Esophagus (tissue), 2 donors: Measurements from ENCODE around the gene DLG5. TPM values are rescaled to one million over a fixed set of nuclear protein-coding genes. Genes with fewer than 3 reads are reported as not detected.

Source experiments
- H3K27ac ChIP-seq, 2 donors: one replicate each; pipeline ENCODE4 v1.5.1; 2013; ENCODE audit warnings: low read depth in 2 of 2, mild to moderate bottlenecking in 2 of 2, inconsistent platforms in 1 of 2, low read length in 1 of 2, moderate library complexity in 1 of 2
- H3K27me3 ChIP-seq, 2 donors: one replicate each; pipeline ENCODE4 v1.6.1; 2013; ENCODE audit warnings: low read length in 2 of 2, control low read depth in 1 of 2, mild to moderate bottlenecking in 1 of 2; ENCODE audit not compliant: insufficient read depth in 2 of 2, control insufficient read depth in 1 of 2
- H3K36me3 ChIP-seq, 2 donors: one replicate each; pipeline ENCODE4 v1.6.1; 2013; ENCODE audit warnings: low read length in 1 of 2; ENCODE audit not compliant: control insufficient read depth in 2 of 2, insufficient read depth in 2 of 2
- H3K4me1 ChIP-seq, 2 donors: one replicate each; pipeline ENCODE4 v1.6.1; 2013; ENCODE audit warnings: low read length in 1 of 2; ENCODE audit not compliant: control insufficient read depth in 2 of 2, insufficient read depth in 2 of 2
- H3K4me3 ChIP-seq, 2 donors: one replicate each; pipeline ENCODE4 v1.5.1; 2013; ENCODE audit warnings: low read length in 2 of 2, mild to moderate bottlenecking in 2 of 2, low read depth in 1 of 2, moderate library complexity in 1 of 2
- H3K9me3 ChIP-seq, 2 donors: one replicate each; pipeline ENCODE4 v1.6.1; 2013; ENCODE audit warnings: mild to moderate bottlenecking in 2 of 2, low read depth in 1 of 2, low read length in 1 of 2, moderate library complexity in 1 of 2; ENCODE audit not compliant: control insufficient read depth in 2 of 2, insufficient read depth in 1 of 2
- WGBS, 2 donors: extraction: QIAGEN DNeasy Blood & Tissue Kit; methylation state at CpG; one replicate each; pipeline ENCODE4 v1.1.7; 2013; 5-methylcytosine and 5-hydroxymethylcytosine counted together
- polyA plus RNA-seq, 2 donors: library from polyadenylated mRNA; stranded (reverse); fragments of 200-250 nt; gene quantifications; one replicate each; pipeline ENCODE4 v1.2.3, GENCODE V29; 2013
- donor health status: healthy with polysubstance abuse.
- donor health status: Bipolar disorder and iron deficiency.

Gene DLG5
- polyA plus RNA-seq, 2 donors, result 13.9 to 17.4 TPM

DNA sequence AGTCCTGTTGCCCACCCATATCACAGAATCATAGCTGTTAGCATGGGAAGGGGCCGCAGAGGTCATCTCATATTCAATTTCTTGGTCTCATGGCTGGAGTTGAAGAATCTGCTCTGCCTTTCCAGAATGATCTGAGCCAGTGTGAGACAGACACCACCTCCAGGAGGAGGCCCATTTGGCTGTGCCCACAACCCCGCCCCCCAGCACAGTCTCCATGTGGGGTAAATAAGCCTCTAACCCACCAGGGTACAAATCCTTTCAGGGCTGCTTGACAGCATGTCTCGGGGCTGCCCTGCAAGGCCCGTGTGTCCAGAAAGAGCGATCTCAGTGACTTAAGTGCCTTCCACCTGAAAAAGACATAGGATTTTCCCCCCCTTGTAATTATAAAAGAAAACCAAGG is 137.5 kb downstream of the DLG5 start:
- Histone ChIP-seq H3K9me3 (no peaks in the 10 kb centered on the region), H3K27ac (no peak overlapping the region), H3K36me3 (peaks cover 13 to 33% of the 10 kb centered on the region in 2 donors), H3K4me1 (no peaks in the 10 kb centered on the region), H3K27me3 (no peaks in the 10 kb centered on the region), H3K4me3 (no peak overlapping the region)
- WGBS, 2 donors, result 96 to 97% methylated on average over 5 of the region's 5 CpGs

DNA sequence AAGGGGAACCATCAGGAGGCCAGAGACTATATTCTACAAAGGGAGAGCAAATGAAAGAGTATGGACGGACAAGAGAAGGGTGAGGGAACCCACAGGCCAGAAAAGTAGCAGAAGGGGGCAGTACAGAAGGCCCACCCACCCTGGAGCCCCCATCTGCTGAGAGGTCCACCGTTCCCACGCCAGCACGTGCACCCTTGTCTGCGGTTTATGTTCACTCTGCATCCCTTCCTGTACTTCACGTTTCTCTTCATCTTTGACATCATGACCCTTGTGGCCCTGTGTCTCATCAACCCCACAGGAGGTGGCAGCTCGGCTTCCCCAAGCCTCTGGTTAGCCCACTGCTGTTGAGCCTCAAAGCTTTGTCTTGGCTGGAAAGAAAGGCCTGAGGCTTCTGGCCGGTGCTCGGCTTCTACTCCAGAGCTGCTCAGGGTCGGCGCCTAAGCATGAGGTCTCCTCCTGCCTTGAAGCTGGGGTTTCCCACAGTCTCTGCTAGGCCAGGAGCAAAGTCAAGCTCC is 138.0 kb downstream of the DLG5 start:
- Histone ChIP-seq H3K27ac (no peak overlapping the region), H3K4me3 (no peak overlapping the region), H3K4me1 (no peaks in the 10 kb centered on the region), H3K27me3 (no peaks in the 10 kb centered on the region), H3K9me3 (no peaks in the 10 kb centered on the region), H3K36me3 (peaks cover 13 to 29% of the 10 kb centered on the region in 2 donors)
- 92 to 95% methylated on average over 11 of the region's 11 CpGs for whole genome bisulfite sequencing, 2 donors

DNA sequence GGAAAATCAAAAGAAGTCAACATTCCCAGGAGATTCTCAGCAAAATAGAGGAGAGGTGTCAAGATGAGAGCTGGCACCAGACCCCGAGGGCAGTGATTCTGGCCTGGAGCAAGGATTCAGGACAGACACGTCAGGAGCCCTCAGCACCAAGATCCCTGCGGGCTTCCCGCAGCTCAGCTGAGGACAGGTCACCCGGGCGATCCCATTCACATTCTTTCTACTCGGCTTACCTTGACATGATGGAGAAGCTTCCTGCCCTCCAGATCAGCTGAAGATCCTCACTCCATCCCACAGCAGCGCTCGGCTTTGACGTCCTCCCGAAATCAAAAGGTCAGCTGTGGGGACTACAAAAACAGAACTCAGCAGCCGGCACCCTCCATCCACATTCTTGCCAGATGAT is 139.1 kb downstream of the DLG5 start:
- Histone ChIP-seq H3K9me3 (no peaks in the 10 kb centered on the region), H3K27me3 (no peaks in the 10 kb centered on the region), H3K4me3 (no peak overlapping the region), H3K36me3 (peaks cover 8 to 21% of the 10 kb centered on the region in 2 donors), H3K27ac (no peak overlapping the region), H3K4me1 (no peaks in the 10 kb centered on the region)
- WGBS, 2 donors, result 89 to 95% methylated on average over 12 of the region's 12 CpGs

DNA sequence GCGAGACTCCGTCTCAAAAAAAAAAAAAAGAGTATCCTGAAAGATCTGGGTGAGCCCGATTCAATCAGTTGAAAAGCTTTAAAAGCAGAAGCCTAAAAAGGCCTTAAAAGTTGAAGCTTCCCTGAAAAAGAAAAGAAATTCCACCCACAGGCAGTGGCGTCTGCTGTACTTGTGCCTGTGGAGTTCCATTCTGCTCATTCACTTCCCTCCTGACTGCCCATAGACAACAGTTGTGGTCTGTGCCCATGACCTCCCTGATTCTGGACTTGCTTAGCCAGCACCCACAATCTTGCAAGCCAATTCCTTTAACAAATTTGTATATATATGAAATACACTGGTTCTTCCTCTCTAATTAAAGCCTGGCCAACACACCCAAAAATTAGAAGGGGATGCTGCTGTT is 141.7 kb downstream of the DLG5 start:
- WGBS, 2 donors, result 96% methylated on average over 4 of the region's 4 CpGs

DNA sequence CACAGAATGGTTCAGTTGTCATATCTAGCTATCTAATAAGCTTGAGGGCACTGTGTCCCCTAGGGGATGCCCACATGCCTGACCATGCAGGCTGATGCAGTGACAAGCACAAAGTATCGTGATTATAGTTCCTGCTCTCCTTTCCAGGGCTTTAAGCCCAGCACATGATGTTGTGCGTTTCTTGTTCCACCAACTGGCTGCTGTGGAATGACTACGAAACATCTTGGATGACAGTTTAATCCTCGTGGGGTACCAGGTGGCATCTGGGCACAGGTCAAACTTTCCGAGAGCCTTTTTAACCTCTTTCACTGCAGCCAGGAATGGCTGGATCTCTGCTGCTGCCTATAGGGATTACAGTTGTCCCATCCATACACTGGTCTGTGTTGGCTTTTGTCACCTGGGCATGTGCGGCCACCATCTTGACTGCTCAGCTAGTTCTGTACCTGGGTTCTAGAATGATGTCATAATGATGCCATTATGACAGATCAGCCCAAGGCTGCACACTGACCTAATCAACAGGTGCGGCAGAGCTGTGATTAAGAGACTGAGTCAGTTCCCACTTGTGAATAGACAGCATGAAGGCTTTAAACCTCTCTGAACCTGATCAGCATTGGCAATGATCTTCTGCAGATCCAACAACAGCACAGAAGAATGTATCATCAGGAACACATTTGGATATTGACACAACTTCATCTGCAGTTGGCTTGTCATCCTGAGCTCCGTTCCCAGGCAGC is 144.1 kb downstream of the DLG5 start:
- 88 to 92% methylated on average over 8 of the region's 8 CpGs for WGBS, 2 donors
- Histone ChIP-seq H3K27me3 (no peaks in the 10 kb centered on the region), H3K9me3 (no peaks in the 10 kb centered on the region), H3K36me3 (peaks cover 0 to 12% of the 10 kb centered on the region in 2 donors), H3K4me3 (no peak overlapping the region), H3K4me1 (no peaks in the 10 kb centered on the region), H3K27ac (no peak overlapping the region)

More for the DNA sequence above, 141.7 kb downstream of the DLG5 start:
- peaks cover 0 to 16% of the 10 kb centered on the region in 2 donors for H3K36me3 ChIP-seq
- H3K9me3 ChIP-seq, result no peaks in the 10 kb centered on the region
- H3K4me3 ChIP-seq, result no peak overlapping the region
- no peaks in the 10 kb centered on the region for H3K4me1 ChIP-seq
- H3K27ac ChIP-seq, result no peak overlapping the region
- no peaks in the 10 kb centered on the region for H3K27me3 ChIP-seq

DNA sequence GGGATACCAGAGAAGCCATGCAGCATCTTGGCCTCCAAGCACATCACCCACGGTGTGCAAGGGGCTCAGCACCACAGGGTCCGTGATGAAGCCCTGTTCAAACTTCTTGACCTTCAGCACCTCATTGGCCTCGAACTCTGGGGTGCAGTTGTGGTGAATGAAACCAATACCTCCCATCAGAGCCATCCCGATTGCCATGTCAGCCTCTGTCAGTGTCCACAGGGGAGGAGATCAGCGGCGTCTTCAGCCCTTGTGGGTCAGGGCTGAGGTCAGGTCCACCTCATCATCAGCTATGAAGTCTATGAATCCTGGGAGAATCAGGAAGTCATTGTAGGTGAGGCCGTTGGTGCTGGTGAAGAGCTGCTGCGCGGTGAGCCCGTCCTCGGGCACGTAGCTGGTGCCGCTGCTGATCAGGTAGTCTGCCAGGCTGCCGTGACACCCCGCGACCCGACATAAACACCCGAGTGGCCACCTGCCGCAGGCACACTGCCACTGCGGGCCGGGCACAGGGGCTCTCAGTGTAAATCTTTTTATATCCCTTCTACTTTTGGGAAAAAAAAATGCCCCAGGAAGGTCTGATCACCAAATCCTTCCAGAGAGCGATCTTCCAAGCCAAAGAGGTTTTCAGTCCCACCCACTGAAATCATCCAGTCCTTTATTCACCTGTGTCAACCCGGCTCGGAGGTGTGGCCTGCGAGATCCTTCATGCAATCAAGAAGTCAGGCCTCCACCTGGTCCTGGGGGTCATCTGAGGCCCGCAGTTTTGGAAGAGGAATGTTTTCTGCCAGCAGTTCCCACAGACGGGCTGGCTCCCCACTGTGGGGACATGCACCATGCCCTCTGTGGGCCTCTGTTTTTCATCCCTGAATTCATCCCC is 144.9 kb downstream of the DLG5 start:
- WGBS, 2 donors, result 94 to 96% methylated on average over 27 of the region's 27 CpGs
- Histone ChIP-seq H3K36me3 (peaks cover 0 to 10% of the 10 kb centered on the region in 2 donors), H3K27me3 (no peaks in the 10 kb centered on the region), H3K27ac (no peak overlapping the region), H3K9me3 (no peaks in the 10 kb centered on the region), H3K4me3 (no peak overlapping the region), H3K4me1 (no peaks in the 10 kb centered on the region)

DNA sequence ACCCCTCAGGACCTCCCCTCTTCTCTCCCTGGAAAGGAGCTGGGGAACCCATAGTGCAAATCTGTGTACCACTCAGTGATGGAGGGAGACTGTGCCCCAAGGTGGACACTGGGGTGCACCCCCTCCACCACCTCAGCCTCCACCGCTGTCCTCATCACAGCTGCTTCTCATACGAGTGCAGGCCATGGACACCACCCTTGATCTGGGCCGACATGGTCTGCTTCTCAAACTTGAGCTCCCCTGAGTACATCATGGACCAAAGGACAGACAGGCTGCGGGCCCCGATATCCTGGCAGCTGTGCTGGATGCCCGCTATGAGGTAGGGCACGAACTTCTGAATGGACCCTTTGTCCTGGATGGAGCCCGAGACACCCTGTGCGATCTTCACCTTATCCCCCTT is 146.4 kb downstream of the DLG5 start:
- Histone ChIP-seq H3K4me3 (no peak overlapping the region), H3K27me3 (no peaks in the 10 kb centered on the region), H3K27ac (no peak overlapping the region), H3K4me1 (no peaks in the 10 kb centered on the region), H3K9me3 (no peaks in the 10 kb centered on the region), H3K36me3 (peaks cover 0 to 10% of the 10 kb centered on the region in 2 donors)
- 95 to 96% methylated on average over 9 of the region's 9 CpGs for WGBS, 2 donors

DNA sequence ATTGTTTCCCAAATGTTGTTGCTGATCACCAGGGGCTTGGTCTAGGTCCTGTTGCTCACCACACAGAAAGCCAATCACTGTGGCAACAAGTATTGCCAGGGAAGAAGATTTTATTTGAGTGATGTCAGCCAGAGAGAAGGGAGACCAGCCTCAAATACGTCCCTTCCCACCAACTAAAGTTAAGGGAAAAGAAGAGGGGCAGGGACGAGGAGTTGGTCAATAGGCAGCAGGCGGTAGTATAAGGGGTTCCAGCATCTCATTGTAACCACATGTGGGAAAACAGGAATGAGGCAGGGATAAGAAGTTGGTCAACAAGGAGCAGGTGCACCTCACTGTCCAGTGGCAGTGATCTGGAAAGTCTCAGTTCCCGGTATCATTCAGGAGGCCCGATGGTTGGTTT is 150.1 kb downstream of the DLG5 start:
- Histone ChIP-seq H3K9me3 (no peaks in the 10 kb centered on the region), H3K27me3 (no peaks in the 10 kb centered on the region), H3K27ac (no peak overlapping the region), H3K4me1 (no peaks in the 10 kb centered on the region), H3K4me3 (no peak overlapping the region), H3K36me3 (peaks cover 0 to 7% of the 10 kb centered on the region in 2 donors)
- 86 to 93% methylated on average over 5 of the region's 5 CpGs for WGBS, 2 donors

DNA sequence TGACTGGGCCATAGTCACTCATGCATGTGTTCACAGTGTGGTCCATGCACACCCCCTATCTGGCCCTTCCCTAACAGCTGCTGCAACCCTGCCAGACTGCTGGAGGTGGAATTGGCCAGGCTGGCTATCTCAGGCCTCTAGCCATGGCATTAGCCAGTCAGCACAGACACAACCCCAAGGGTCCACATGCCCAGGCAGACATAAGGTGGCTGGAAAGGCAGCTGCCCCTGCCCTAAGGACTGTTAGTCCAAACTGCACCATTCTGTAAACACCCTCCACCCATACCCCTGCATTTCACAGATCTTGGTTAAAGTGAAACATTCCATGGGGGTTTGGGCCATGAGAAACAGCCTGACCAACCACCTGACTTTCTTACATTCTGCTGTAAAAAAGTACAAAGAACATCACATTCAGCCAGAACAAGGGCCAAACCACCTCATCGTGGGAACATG is 151.6 kb downstream of the DLG5 start:
- H3K4me3 ChIP-seq, result no peak overlapping the region
- H3K4me1 ChIP-seq, result no peaks in the 10 kb centered on the region
- WGBS, 2 donors, result 72 to 79% methylated on average over 1 of the region's 1 CpG
- H3K36me3 ChIP-seq, result no peaks in the 10 kb centered on the region
- no peak overlapping the region for H3K27ac ChIP-seq
- H3K9me3 ChIP-seq, result no peaks in the 10 kb centered on the region
- H3K27me3 ChIP-seq, result no peaks in the 10 kb centered on the region
